Spleen (tissue), 7 donors: ENCODE results near the gene TLCD2.

ENCODE experiments used
- CTCF ChIP-seq, 11 experiments: fragments of 200-600 bp in 7 of 11; fragments of 450-650 bp in 4 of 11; sonication (generic) in 4 of 11; IDR thresholded peaks in 8 of 11; conservative IDR thresholded peaks in 3 of 11; 1 replicate in 7 of 11; 2 replicates in 4 of 11; pipeline versions ENCODE4 v1.4.0 to v1.8.0; 2016 to 2021; ENCODE audit warnings: antibody characterized with exemption in 11 of 11, inconsistent platforms in 4 of 11, mild to moderate bottlenecking in 1 of 11
- POLR2AphosphoS5 ChIP-seq, 3 donors: sonication (generic); formaldehyde crosslinking; IDR thresholded peaks; one replicate each; pipeline ENCODE4 v1.5.1; 2017; ENCODE audit warnings: antibody characterized with exemption in 3 of 3
- donor health status: DM: no; HTN: no; CAD: no; lungs with moderate emphysema.
- donor health status: DM: no; HTN: no; CAD: no.
- donor health status: DM: no; HTN: no; CAD: no.

- TF ChIP-seq CTCF (IDR thresholded peaks at IDR 0.05 in 8 of 11, conservative IDR thresholded peaks at IDR 0.05 in 3 of 11) (no peak), POLR2AphosphoS5 (IDR thresholded peaks at IDR 0.05) (no peak)
These were observed 25.2 kb upstream of the TLCD2 start for GRCh38 chr17:1735418-1735817.
